HepG2 (cell line): ENCODE measurements around the gene WDR54. TPM values are rescaled to one million over a fixed set of nuclear protein-coding genes. Genes with fewer than 3 reads are reported as not detected.

Source experiments
- ATAC-seq: fragments of 200-7000 bp; cut with Tn5 transposase; 3 replicates; pipeline ENCODE4 v1.9.1; 2020; ENCODE audit warnings: mild to moderate bottlenecking, moderate library complexity
- BruUV-seq: library from RNA; stranded (reverse); fragments of 400-500 nt; replicated peaks from 2 replicates; lab custom pipeline; 2021; lab: Mats Ljungman, UMichigan
- CTCF ChIA-PET: fragments of 300-600 bp; formaldehyde crosslinking; extraction: SDS; loops from one replicate; lab custom pipeline; 2021; ENCODE audit warnings: low total read pairs, inconsistent platforms, low intra/inter-chr PET ratio; lab: Yijun Ruan, JAX
- POLR2A ChIA-PET: fragments of 350-600 bp; sonication (Branson Sonifier 250); formaldehyde crosslinking; loops from one replicate; lab custom pipeline; 2020; ENCODE audit warnings: antibody characterized with exemption, inconsistent platforms; lab: Yijun Ruan, JAX
- DNase-seq: peaks from one replicate; pipeline ENCODE4 v3.0.0-alpha.2; 2015; ENCODE audit warnings: low spot score
- FAIRE-seq: peaks from 3 replicates; lab custom pipeline; 2011; peaks lifted over from hg19 to GRCh38; lab: Jason Lieb, UNC
- H2AFZ ChIP-seq: one replicate; pipeline ENCODE4 v1.6.1; 2011; ENCODE audit warnings: low read length, inconsistent platforms
- H3K27ac ChIP-seq: fragments of 300-600 bp; 3 replicates; pipeline ENCODE4 v1.8.0; 2011; ENCODE audit warnings: mixed run types, mild to moderate bottlenecking, mixed read lengths, low read length, inconsistent platforms; ENCODE audit not compliant: insufficient read depth; ENCODE audit errors: extremely low read length
- H3K27me3 ChIP-seq, 2 experiments: fragments of 200-600 bp in 1 of 2; 2 replicates in 1 of 2; 3 replicates in 1 of 2; pipeline versions ENCODE4 v1.6.0 to v1.8.0; 2011; ENCODE audit warnings: low read length in 2 of 2, mild to moderate bottlenecking in 2 of 2, moderate library complexity in 2 of 2, inconsistent platforms in 1 of 2; ENCODE audit not compliant: insufficient read depth in 2 of 2, control insufficient read depth in 1 of 2
- H3K36me3 ChIP-seq, 2 experiments: fragments of 200-600 bp in 1 of 2; replicated peaks in 1 of 2; 2 replicates in 1 of 2; 3 replicates in 1 of 2; pipeline versions ENCODE4 v1.5.1 to v1.8.0; 2011; ENCODE audit warnings: low read length in 2 of 2, inconsistent platforms in 1 of 2; ENCODE audit not compliant: insufficient read depth in 2 of 2, control insufficient read depth in 1 of 2
- H3K4me1 ChIP-seq: 2 replicates; pipeline ENCODE4 v1.5.1; 2012; ENCODE audit warnings: low read length, inconsistent platforms; ENCODE audit not compliant: insufficient read depth
- H3K4me2 ChIP-seq: 2 replicates; pipeline ENCODE4 v1.6.0; 2011; ENCODE audit warnings: low read depth, low read length, inconsistent platforms
- H3K4me3 ChIP-seq, 3 experiments: fragments of 200-600 bp in 1 of 3; sonication (generic), shearing (Covaris generic) in 1 of 3; replicated peaks in 1 of 3; 2 replicates each; pipeline ENCODE4 v1.5.1; 2011 to 2016; ENCODE audit warnings: low read length in 3 of 3, inconsistent platforms in 2 of 3, low read depth in 2 of 3, mild to moderate bottlenecking in 2 of 3, control low read depth in 1 of 3, mixed read lengths in 1 of 3; ENCODE audit not compliant: insufficient read depth in 1 of 3
- H3K79me2 ChIP-seq: one replicate; pipeline ENCODE4 v1.6.1; 2011; ENCODE audit warnings: low read length, inconsistent platforms; ENCODE audit not compliant: insufficient read depth
- H3K9ac ChIP-seq: 2 replicates; pipeline ENCODE4 v1.6.0; 2011; ENCODE audit warnings: mild to moderate bottlenecking, low read depth, low read length, inconsistent platforms; ENCODE audit not compliant: insufficient read depth
- H3K9me3 ChIP-seq: 2 replicates; pipeline ENCODE4 v1.5.1; 2012; ENCODE audit warnings: mild to moderate bottlenecking, low read length
- H4K20me1 ChIP-seq: 2 replicates; pipeline ENCODE4 v1.6.0; 2011; ENCODE audit warnings: inconsistent platforms, mild to moderate bottlenecking, low read length, moderate library complexity; ENCODE audit not compliant: insufficient read depth
- AGO2 ChIP-seq: fragments of 200-400 bp; formaldehyde crosslinking; optimal IDR thresholded peaks from 2 replicates; pipeline ENCODE3; 2017; ENCODE audit warnings: mild to moderate bottlenecking, low read depth, low read length, moderate library complexity
- ARNT2 ChIP-seq: sonication (generic); formaldehyde crosslinking; IDR thresholded peaks from 2 replicates; pipeline ENCODE4 v1.8.0; 2022; ENCODE audit warnings: mild to moderate bottlenecking, low read depth, missing genetic modification reagents, moderate library complexity
- ATM ChIP-seq: fragments of 450-650 bp; IDR thresholded peaks from 2 replicates; pipeline ENCODE4 v1.7.1; 2017; ENCODE audit warnings: mild to moderate bottlenecking, borderline replicate concordance
- CCDC6 ChIP-seq: sonication (generic); formaldehyde crosslinking; IDR thresholded peaks from 2 replicates; pipeline ENCODE4 v1.8.1; 2022; ENCODE audit warnings: mild to moderate bottlenecking, missing genetic modification reagents, moderate library complexity
- GTF2F1 ChIP-seq: fragments of 150-350 bp; IDR thresholded peaks from 2 replicates; pipeline ENCODE4 v1.6.1; 2014; ENCODE audit warnings: low read length
- IKZF1 ChIP-seq: fragments of 450-650 bp; IDR thresholded peaks from 2 replicates; pipeline ENCODE4 v1.7.1; 2016
- ONECUT2 ChIP-seq: sonication (generic); formaldehyde crosslinking; IDR thresholded peaks from 2 replicates; pipeline ENCODE4 v1.4.0; 2020; ENCODE audit warnings: missing genetic modification reagents
- SRSF4 ChIP-seq: fragments of 200-400 bp; formaldehyde crosslinking; IDR thresholded peaks from one replicate; pipeline ENCODE4 v1.6.1; 2018; ENCODE audit warnings: mild to moderate bottlenecking, low read depth, low read length, moderate library complexity; ENCODE audit not compliant: poor library complexity, severe bottlenecking
- YY1 ChIP-seq: IDR thresholded peaks from 2 replicates; pipeline ENCODE4 v1.6.1; 2011; ENCODE audit warnings: low read length, low read depth, moderate library complexity, mild to moderate bottlenecking; ENCODE audit not compliant: insufficient read depth, insufficient replicate concordance
- ZFP1 ChIP-seq: IDR thresholded peaks from 2 replicates; pipeline ENCODE4 v1.6.1; 2016
- ZNF33A ChIP-seq: sonication (generic); formaldehyde crosslinking; IDR thresholded peaks from 2 replicates; pipeline ENCODE4 v1.5.1; 2020; ENCODE audit warnings: missing genetic modification reagents, mild to moderate bottlenecking, moderate library complexity, borderline replicate concordance
- ZNF460 ChIP-seq: sonication (generic); formaldehyde crosslinking; IDR thresholded peaks from 2 replicates; pipeline ENCODE4 v1.5.1; 2020; ENCODE audit warnings: missing genetic modification reagents, mild to moderate bottlenecking, borderline replicate concordance
- ZNF501 ChIP-seq: sonication (generic); formaldehyde crosslinking; IDR thresholded peaks from 2 replicates; pipeline ENCODE4 v1.5.1; 2020; ENCODE audit warnings: mild to moderate bottlenecking, moderate library complexity, missing genetic modification reagents
- ZNF747 ChIP-seq: sonication (generic); formaldehyde crosslinking; IDR thresholded peaks from 2 replicates; pipeline ENCODE4 v1.8.1; 2023; ENCODE audit warnings: missing genetic modification reagents, mild to moderate bottlenecking, borderline replicate concordance
- WGBS: methylation state at CpG from one replicate; pipeline ENCODE4 v1.1.6; 2017; ENCODE audit warnings: low lambda C conversion rate; 5-methylcytosine and 5-hydroxymethylcytosine counted together
- in situ Hi-C: cut with HindIII; loops from 2 replicates; pipeline ENCODE4 v1.10.0; 2017; ENCODE audit warnings: low pct_unique_long_range_greater_than_20kb; ENCODE audit not compliant: extremely low pct_ligation_motif_present
- intact Hi-C: fragments of 100-400 bp; cut with micrococcal nuclease; formaldehyde crosslinking; loops from one replicate; pipeline ENCODE4 v1.10.0; 2022; ENCODE audit not compliant: unreplicated experiment
- polyA plus RNA-seq, 8 experiments: library from polyadenylated mRNA; depleted of rRNA in 3 of 8; stranded (reverse) in 7 of 8; unstranded in 1 of 8; fragments of >200 nt; fragmentation: Illumina TruSeq in 4 of 8; extraction: Trizol in 4 of 8; gene quantifications; 2 replicates each; pipeline versions ENCODE4 v1.2.1 to v1.2.3, GENCODE V29; 2011 to 2016; ENCODE audit warnings: low read depth in 4 of 8, missing spikeins in 1 of 8, mixed read lengths in 1 of 8; ENCODE audit not compliant: insufficient read depth in 1 of 8
- total RNA-seq, 5 experiments: library from RNA; depleted of rRNA; stranded (reverse); fragments of >200 nt; fragmentation: Illumina TruSeq; extraction: Trizol; gene quantifications; 2 replicates each; pipeline ENCODE4 v1.2.3, GENCODE V29; 2016; ENCODE audit warnings: low read depth in 1 of 5
- TF ChIP-seq, protein P1 (sequence below): sonication (generic); formaldehyde crosslinking; IDR thresholded peaks from 2 replicates; pipeline ENCODE4 v1.4.0; 2020; ENCODE audit warnings: low read depth, mild to moderate bottlenecking, missing genetic modification reagents
- TF ChIP-seq, protein P2 (sequence below): sonication (generic); formaldehyde crosslinking; IDR thresholded peaks from 2 replicates; pipeline ENCODE4 v1.4.0; 2020; ENCODE audit warnings: missing genetic modification reagents

WDR54 gene
- total and polyA plus RNA-seq, 2 of the 13 experiments (the other 11 are each of a cell fraction or from before 2014, with no cell fraction given), result 2.0 to 17.3 TPM

DNA sequence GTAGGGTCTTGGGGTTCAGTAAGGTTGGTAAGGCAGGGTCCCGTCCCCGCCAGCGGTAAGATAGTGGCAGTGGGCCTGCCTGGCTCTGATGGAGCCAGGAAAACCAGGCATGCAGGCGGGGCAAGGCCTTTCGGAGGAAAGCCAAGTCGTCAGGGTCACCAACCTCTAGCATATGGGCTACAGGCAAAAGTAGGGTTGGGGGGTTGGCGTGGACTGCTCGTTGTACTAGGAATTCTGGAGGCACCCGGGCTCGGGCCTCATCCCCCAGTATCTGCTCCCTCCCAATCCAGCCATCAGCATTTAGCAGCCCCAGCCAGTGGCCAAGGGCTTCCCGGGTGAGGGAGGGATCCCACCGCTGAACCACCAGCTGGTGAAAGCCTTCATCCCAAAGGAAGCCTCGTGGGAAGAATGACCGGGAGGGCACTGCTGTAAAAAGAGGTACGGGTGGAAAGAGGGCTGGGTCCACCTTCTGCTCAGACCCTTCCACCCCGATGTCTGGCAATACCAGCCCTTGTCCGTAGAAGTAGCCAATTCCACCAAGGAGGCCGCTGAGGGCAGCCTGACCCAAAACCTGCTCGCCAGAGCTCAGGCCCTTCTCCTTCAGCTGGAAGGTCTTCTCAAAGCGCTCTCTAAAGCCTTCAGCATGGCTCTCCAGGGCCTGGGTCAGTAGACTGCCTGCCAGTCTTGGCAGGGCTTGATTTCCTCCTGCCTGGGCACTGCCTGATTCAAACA, 40.7 kb downstream of the WDR54 start:
- Histone ChIP-seq H4K20me1 (peaks cover 4% of the 10 kb centered on the region; the same call in 1 of the 2 replicates), H3K4me2 (no peak overlapping the region), H3K79me2 (peaks cover 36% of the 10 kb centered on the region), H3K9ac (no peak overlapping the region), H3K27me3 (no peaks in the 10 kb centered on the region; a peak in 1 of 5 replicates), H2AFZ (no peak overlapping the region), H3K9me3 (no peaks in the 10 kb centered on the region), H3K4me1 (peaks cover 34% of the 10 kb centered on the region), H3K36me3 (peaks cover 1 to 24% of the 10 kb centered on the region in 2 experiments), H3K27ac (peak overlapping the region; percentile 1), H3K4me3 (no peak overlapping the region)
- 97% methylated on average over 19 of the region's 20 CpGs for WGBS
- intact Hi-C loops (no loop called here), in situ Hi-C loops (no loop called here)
- BruUV-seq, result no TSS peak
- DNase-seq (no peak), FAIRE-seq (no peak), ATAC-seq (no peak)
- POLR2A ChIA-PET, result interaction anchor here (0.7 to 12.4 kb wide), 11 partner anchors 9 to 68 kb away, joined by 3 to 342 read pairs (median 6); partner anchors contain the start of genes AUP1, CCDC142, HTRA2 and MRPL53
- CTCF ChIA-PET, result interaction anchor here (1.4 kb wide), 1 partner anchor 70 kb away, joined by 5 read pairs; no protein-coding TSS in a partner anchor
- peak; percentile 62 for TF ChIP-seq AGO2
- no peak for TF ChIP-seq ATM
- 0 out of 2 replicates have a peak, but pooled peaks have one; percentile 60 for TF ChIP-seq ZNF747

DNA sequence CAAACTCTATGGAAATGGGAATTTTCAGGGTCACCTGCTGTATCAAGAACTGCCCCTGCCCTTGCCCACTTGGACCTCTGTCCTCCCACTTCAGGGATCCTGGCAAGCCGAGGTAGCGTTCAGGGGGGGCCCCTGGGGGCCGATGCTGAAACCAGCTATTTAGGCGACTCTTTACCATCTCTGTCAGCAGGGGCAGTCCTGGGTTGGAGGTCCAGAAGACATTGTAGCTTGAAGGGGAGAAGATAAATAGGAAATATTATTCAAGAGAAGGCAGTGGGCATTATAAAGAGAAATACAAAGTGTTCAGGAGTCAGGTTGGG, 41.2 kb downstream of the WDR54 start:
- Histone ChIP-seq H3K36me3 (peaks cover 1 to 24% of the 10 kb centered on the region in 2 experiments), H3K27ac (peak overlapping the region; percentile 1), H3K9me3 (no peaks in the 10 kb centered on the region), H3K4me2 (no peak overlapping the region)
- DNase-seq (no peak), ATAC-seq (no peak), FAIRE-seq (no peak)
- in situ Hi-C loops (no loop called here), intact Hi-C loops (no loop called here)
- no TSS peak for BruUV-seq
- CTCF ChIA-PET, result no interaction called here
- TF ChIP-seq ZNF33A (CRISPR knock-in tag), result no peak
- no peak for TF ChIP-seq ZFP1
- TF ChIP-seq, protein P1, sequence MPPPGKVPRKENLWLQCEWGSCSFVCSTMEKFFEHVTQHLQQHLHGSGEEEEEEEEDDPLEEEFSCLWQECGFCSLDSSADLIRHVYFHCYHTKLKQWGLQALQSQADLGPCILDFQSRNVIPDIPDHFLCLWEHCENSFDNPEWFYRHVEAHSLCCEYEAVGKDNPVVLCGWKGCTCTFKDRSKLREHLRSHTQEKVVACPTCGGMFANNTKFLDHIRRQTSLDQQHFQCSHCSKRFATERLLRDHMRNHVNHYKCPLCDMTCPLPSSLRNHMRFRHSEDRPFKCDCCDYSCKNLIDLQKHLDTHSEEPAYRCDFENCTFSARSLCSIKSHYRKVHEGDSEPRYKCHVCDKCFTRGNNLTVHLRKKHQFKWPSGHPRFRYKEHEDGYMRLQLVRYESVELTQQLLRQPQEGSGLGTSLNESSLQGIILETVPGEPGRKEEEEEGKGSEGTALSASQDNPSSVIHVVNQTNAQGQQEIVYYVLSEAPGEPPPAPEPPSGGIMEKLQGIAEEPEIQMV (CRISPR knock-in tag), result no peak
- no peak for TF ChIP-seq GTF2F1
- TF ChIP-seq YY1, result no peak
- TF ChIP-seq ZNF460 (CRISPR knock-in tag), result no peak
- TF ChIP-seq CCDC6, result no peak
- TF ChIP-seq, protein P2, sequence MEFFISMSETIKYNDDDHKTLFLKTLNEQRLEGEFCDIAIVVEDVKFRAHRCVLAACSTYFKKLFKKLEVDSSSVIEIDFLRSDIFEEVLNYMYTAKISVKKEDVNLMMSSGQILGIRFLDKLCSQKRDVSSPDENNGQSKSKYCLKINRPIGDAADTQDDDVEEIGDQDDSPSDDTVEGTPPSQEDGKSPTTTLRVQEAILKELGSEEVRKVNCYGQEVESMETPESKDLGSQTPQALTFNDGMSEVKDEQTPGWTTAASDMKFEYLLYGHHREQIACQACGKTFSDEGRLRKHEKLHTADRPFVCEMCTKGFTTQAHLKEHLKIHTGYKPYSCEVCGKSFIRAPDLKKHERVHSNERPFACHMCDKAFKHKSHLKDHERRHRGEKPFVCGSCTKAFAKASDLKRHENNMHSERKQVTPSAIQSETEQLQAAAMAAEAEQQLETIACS, result no peak
- TF ChIP-seq ONECUT2 (CRISPR knock-in tag), result no peak
- TF ChIP-seq ZNF501, result no peak
- no peak for TF ChIP-seq ARNT2 (CRISPR knock-in tag)
- no peak for TF ChIP-seq IKZF1
- no peak for TF ChIP-seq SRSF4
- TF ChIP-seq, all 625 proteins: peak for 0
- H3K9ac ChIP-seq, result no peak overlapping the region
- H3K4me1 ChIP-seq, result peaks cover 39% of the 10 kb centered on the region
- WGBS, result 97% methylated on average over 4 of the region's 4 CpGs
- no peak overlapping the region for H2AFZ ChIP-seq
- H3K4me3 ChIP-seq, result no peak overlapping the region
- POLR2A ChIA-PET, result no interaction called here
- peaks cover 4% of the 10 kb centered on the region; the same call in 1 of the 2 replicates for H4K20me1 ChIP-seq
- H3K79me2 ChIP-seq, result peaks cover 36% of the 10 kb centered on the region
- no peaks in the 10 kb centered on the region; a peak in 1 of 5 replicates for H3K27me3 ChIP-seq
